MCF 10A (cell line): Measurements from ENCODE around the gene NLRC4. TPM values are rescaled to one million over a fixed set of nuclear protein-coding genes. Genes with fewer than 3 reads are reported as not detected.

Source experiments
- BruUV-seq: library from RNA; stranded (reverse); fragments of 400-500 nt; replicated peaks from 2 replicates; lab custom pipeline; 2021; lab: Mats Ljungman, UMichigan
- CTCF ChIA-PET: fragments of 300-600 bp; sonication (Branson Sonifier 250); formaldehyde crosslinking; extraction: SDS; loops from one replicate; lab custom pipeline; 2021; ENCODE audit warnings: antibody characterized with exemption, inconsistent platforms; lab: Yijun Ruan, JAX
- POLR2A ChIA-PET: fragments of 300-600, 350-650 bp; sonication (Branson Sonifier 250); formaldehyde crosslinking; extraction: SDS; loops from one replicate; lab custom pipeline; 2020; ENCODE audit warnings: antibody characterized with exemption, inconsistent platforms; lab: Yijun Ruan, JAX
- DNase-seq: peaks from one replicate; pipeline ENCODE4 v3.0.0-alpha.2; 2018; ENCODE audit not compliant: unreplicated experiment
- H3K27ac Mint-ChIP-seq: one replicate; pipeline ENCODE4 v1.8.0; 2022; ENCODE audit warnings: mild to moderate bottlenecking, low read depth, mixed read lengths; ENCODE audit not compliant: unreplicated experiment
- H3K27me3 Mint-ChIP-seq: one replicate; pipeline ENCODE4 v1.8.0; 2022; ENCODE audit warnings: mixed read lengths; ENCODE audit not compliant: insufficient read depth, unreplicated experiment
- H3K36me3 Mint-ChIP-seq: one replicate; pipeline ENCODE4 v1.8.0; 2022; ENCODE audit warnings: mild to moderate bottlenecking, moderate library complexity, mixed read lengths; ENCODE audit not compliant: insufficient read depth, unreplicated experiment
- H3K4me1 Mint-ChIP-seq: one replicate; pipeline ENCODE4 v1.8.0; 2022; ENCODE audit warnings: mixed read lengths; ENCODE audit not compliant: insufficient read depth, unreplicated experiment
- H3K4me3 Mint-ChIP-seq: one replicate; pipeline ENCODE4 v1.8.0; 2022; ENCODE audit warnings: mild to moderate bottlenecking, moderate library complexity, mixed read lengths; ENCODE audit not compliant: unreplicated experiment
- H3K9me3 Mint-ChIP-seq: one replicate; pipeline ENCODE4 v1.8.0; 2022; ENCODE audit warnings: mixed read lengths; ENCODE audit not compliant: unreplicated experiment
- CTCF ChIP-seq: fragments of 200-600 bp; IDR thresholded peaks from one replicate; pipeline ENCODE4 v1.8.0; 2022; ENCODE audit warnings: antibody characterized with exemption, mild to moderate bottlenecking; ENCODE audit not compliant: unreplicated experiment
- intact Hi-C: fragments of 100-400 bp; cut with micrococcal nuclease; formaldehyde crosslinking; loops from 2 replicates; pipeline ENCODE4 v1.14.1; 2022
- total RNA-seq: library from RNA; stranded (reverse); gene quantifications from 2 replicates; pipeline ENCODE4 v1.2.3, GENCODE V29; 2022

Gene NLRC4
- total RNA-seq, 1 experiment from 2014 or later, result 0.12 TPM

DNA sequence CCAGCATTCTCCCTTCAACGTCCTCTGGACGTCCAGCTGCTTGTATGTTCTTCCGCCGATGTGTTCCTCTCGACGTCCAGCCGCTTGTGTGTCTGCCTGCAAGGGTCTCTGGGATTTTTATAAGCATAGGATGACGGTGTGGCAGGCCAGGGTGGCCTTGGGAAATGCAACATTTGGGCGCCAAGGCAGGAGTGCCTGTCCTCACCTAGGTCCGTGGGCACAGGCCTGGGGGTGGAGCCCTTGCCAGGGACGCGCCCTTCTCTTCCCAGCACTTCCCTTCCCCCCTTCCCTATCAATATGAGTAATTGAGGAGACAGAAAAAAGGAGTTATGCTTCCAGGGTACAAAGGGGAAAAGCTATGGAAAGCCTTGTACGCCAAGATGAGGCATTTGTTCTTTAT, 6.4 kb downstream of the NLRC4 start:
- Mint-ChIP-seq H3K4me3 (no peak overlapping the region), H3K27me3 (no peaks in the 10 kb centered on the region), H3K4me1 (no peaks in the 10 kb centered on the region), H3K36me3 (no peaks in the 10 kb centered on the region), H3K27ac (no peak overlapping the region), H3K9me3 (no peaks in the 10 kb centered on the region)
- intact Hi-C loops, result no loop called here
- ChIA-PET POLR2A (no interaction called here), CTCF (interaction anchor here (0.6 kb wide), 1 partner anchor 16 kb away, joined by 4 read pairs; no protein-coding TSS in a partner anchor)
- no TSS peak for BruUV-seq
- no peak for DNase-seq
- TF ChIP-seq CTCF, result no peak

DNA sequence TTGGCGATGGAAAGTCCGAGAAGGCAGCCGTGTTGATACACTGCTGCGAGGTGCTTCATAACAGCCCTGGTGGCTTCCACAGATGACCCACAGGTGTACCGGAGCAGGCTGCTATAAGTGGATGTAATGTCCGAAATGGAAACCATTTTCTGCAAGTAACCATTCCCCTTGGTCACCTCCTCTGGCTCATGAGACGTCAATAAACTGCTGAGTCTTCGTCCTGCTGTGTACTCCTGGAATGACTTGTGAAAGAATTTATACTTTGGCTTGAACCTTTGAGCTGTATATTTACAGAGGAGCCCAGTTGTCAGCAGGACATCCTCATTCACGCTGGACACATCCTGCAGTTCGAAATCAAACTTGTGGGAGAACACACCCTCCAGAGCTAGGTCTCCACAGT, 14.4 kb downstream of the NLRC4 start:
- Mint-ChIP-seq H3K9me3 (no peaks in the 10 kb centered on the region), H3K27ac (no peak overlapping the region), H3K36me3 (no peaks in the 10 kb centered on the region), H3K27me3 (no peaks in the 10 kb centered on the region), H3K4me3 (no peak overlapping the region), H3K4me1 (no peaks in the 10 kb centered on the region)
- intact Hi-C loops, result no loop called here
- CTCF ChIA-PET, result no interaction called here
- DNase-seq, result no peak
- POLR2A ChIA-PET, result no interaction called here
- no TSS peak for BruUV-seq
- no peak for TF ChIP-seq CTCF

GRCh38 chr2:32249731-32250236, 14.9 kb downstream of the NLRC4 start:
- Mint-ChIP-seq H3K4me1 (no peaks in the 10 kb centered on the region), H3K27ac (no peak overlapping the region), H3K36me3 (no peaks in the 10 kb centered on the region), H3K9me3 (no peaks in the 10 kb centered on the region), H3K4me3 (no peak overlapping the region), H3K27me3 (no peaks in the 10 kb centered on the region)
- POLR2A ChIA-PET, result no interaction called here
- intact Hi-C loops, result no loop called here
- no peak for DNase-seq
- no TSS peak for BruUV-seq
- no peak for TF ChIP-seq CTCF
- CTCF ChIA-PET, result no interaction called here

GRCh38 chr2:32248299-32248698, 16.4 kb downstream of the NLRC4 start:
- CTCF ChIA-PET, result no interaction called here
- intact Hi-C loops, result no loop called here

More at GRCh38 chr2:32248299-32248698, 16.4 kb downstream of the NLRC4 start:
- H3K27ac Mint-ChIP-seq, result no peak overlapping the region
- H3K4me3 Mint-ChIP-seq, result no peak overlapping the region
- POLR2A ChIA-PET, result interaction anchor here (0.6 to 1.3 kb wide), 3 partner anchors 9 to 16 kb away, joined by 3 to 4 read pairs (median 3); no protein-coding TSS in a partner anchor
- no peak for DNase-seq
- BruUV-seq, result no TSS peak
- no peaks in the 10 kb centered on the region for H3K4me1 Mint-ChIP-seq
- no peaks in the 10 kb centered on the region for H3K9me3 Mint-ChIP-seq
- no peak for TF ChIP-seq CTCF
- no peaks in the 10 kb centered on the region for H3K27me3 Mint-ChIP-seq
- H3K36me3 Mint-ChIP-seq, result no peaks in the 10 kb centered on the region
